GM19328 (cell line): Measurements from ENCODE around the gene ZNF254.
"Not testable (repeated sequence)": the region's sequence is repeated elsewhere in the genome, so short reads cannot be mapped to it uniquely, and the experiment has no call there.

Experiments used
- ATAC-seq: cut with Tn5 transposase; IDR thresholded peaks from one replicate; pipeline ENCODE4 v1.9.1; 2021; ENCODE audit warnings: mild to moderate bottlenecking, moderate library complexity; ENCODE audit not compliant: unreplicated experiment

Gene ZNF254

GRCh38 chr19:24086974-24087595, at the start of gene ZNF254:
TSS of gene ZNF254 (plus strand) at chr19:24087187. CDS start at chr19:24087308, 121 bp downstream.
- peak; percentile 99 for ATAC-seq

- ATAC-seq: no peak
Observed at GRCh38 chr19:24040621-24041020, 46.4 kb upstream of the ZNF254 start.

GRCh38 chr19:24041326-24041725, 45.7 kb upstream of the ZNF254 start:
- ATAC-seq: not testable (repeated sequence)

DNA sequence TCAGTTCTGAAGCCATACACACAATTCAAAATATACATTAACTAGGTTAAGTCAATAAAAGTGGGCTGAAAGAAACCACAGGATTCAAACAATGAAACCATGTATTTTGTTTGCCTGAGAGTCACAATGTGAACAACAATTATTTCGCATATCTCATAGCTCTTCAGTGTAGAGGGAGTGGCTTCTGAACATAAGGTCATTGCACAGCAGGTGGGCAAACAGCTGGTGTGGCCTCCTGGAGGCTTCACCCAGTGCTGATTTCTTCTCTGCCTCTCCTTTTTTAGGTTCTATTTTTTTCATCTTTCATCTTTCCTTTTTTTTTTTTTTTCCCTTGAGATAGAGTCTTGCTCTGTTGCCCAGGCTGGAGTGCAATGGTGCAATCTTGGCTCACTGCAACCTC, 40.4 kb upstream of the ZNF254 start:
- no peak for ATAC-seq

- no peak for ATAC-seq
Observed at GRCh38 chr19:24048261-24048660, 38.7 kb upstream of the ZNF254 start.

- no peak for ATAC-seq
Observed at GRCh38 chr19:24049537-24049936, 37.5 kb upstream of the ZNF254 start.

GRCh38 chr19:24051516-24051915, 35.5 kb upstream of the ZNF254 start:
- no peak for ATAC-seq

DNA sequence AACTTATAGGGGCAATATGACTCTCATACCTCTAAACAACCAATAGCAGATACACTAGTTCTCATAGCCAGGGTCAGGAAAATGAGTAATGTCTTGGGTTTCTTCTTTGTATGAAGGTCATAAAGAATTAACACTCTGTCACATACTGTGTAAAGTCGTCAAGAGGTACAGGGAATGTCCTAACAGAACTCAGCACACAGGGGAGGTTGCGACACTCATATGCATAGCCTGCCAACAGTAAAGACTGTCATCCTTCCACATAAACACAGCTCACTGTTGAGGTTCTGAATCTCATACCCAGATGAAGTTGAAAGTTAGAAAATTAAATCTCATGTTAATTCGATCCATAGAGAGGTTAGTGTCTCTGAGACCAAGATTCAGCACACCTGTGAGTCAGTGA, 34.2 kb upstream of the ZNF254 start:
- ATAC-seq: no peak

- ATAC-seq: no peak
Observed at GRCh38 chr19:24053601-24054000, 33.4 kb upstream of the ZNF254 start.

DNA sequence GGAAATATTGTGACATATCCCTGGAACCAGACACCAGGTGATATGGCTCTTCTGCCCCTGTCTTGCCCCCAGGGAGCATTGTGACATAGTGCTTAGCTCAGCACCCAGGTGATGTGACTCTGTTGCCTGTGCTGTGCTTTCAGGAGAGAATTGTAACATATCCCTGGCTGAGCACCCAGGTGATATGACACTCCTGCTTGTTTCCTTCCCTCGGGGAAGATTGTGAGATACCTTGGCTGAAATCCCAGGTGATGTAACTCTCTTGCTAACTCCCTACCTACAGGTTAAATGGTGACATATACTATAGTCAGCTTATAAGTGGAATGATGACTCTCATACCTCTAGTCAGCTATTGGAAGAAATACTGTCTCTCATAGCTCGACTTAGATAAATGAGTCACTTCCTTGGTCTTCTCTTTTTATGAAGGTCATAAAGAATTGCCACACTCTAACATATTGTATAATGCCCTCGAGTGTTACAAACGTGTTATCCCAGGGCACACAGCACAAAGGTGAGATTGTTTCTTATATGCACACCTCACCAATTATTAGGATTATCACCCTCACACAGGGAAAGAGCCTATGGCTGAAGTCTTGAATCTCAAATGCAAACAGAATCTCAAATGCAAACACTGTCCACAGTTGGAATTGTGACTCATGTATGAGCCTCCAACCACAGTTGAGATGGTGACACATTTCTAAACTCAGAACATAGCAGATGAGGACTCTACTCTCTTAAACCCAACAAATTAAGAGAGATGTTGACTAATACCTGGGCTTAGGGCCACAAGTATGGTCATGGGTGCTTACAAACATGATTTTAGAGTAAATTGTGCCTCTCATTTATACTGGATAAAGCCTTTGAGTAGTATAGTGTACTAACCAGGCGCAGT, 32.7 kb upstream of the ZNF254 start:
- no peak for ATAC-seq

DNA sequence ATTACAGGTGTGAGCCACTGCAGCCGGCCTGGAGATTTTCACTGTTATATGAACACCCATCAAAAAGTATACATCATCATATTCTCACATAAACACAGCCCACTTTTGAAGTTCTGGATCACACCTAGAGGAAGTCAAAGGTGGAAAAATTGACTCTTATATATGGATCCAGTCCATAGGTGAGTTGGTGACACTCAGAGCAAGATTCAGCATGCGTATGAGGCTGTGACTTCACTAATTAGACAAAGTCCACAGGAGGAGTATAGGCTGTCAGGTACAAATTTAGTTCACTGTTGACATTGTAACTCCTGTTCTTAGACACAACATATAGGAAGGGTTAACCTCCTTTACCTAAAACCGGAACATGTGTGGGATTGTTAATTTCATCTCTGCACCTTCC, 31.4 kb upstream of the ZNF254 start:
- ATAC-seq: no peak

DNA sequence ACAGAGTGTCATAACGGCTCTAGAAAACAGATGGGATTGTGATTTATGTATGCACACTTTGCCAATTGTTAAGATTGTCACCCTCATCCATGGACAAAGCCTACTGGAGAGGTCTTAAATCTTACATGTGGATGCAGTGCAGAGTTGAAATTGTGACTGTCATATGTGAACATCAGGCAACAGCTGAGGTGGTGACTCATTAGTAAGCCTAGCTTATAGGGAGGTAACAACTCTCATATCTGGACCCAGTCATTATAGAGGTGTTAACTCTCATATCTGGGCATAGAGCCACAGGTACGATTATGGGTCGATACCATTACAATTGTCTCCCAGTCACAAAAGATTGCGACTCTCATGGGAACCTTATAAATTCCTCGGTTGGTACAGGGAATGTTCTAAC, 29.8 kb upstream of the ZNF254 start:
- no peak for ATAC-seq

DNA sequence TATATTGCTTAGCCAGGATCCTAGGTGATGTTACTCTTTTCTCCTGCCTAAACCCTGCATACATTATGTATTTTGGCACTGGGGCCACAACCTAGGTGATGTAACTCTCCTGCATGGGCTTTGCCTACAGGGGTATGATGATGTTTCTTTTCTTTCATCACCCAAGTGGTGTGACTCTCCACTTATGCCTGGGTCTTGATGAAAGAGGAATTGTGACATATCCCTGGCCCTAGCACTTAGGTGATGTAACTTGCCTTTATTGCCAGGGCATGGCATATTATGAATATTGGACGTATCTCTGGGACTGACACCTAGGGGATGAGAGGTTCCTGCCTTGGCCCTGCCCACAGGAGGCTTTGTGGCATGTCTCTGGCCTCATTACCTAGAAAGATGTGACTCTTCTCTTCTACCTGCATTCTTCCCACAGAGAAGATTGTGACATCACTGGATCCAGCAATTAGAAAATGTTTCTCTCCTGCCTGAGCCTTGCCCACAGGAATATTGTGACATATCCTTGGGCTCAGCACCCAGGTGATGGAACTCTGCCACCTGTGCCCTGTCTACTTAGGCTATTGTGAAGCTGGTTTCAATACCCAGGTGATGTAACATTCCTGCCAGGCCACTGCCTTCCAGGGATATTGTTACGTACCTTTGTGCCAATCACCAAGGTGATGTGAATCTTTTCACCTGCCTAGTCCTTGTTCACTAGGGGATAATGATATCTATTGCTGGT, 27.3 kb upstream of the ZNF254 start:
- ATAC-seq: no peak

GRCh38 chr19:24060687-24061356, 26.2 kb upstream of the ZNF254 start:
- no peak for ATAC-seq

DNA sequence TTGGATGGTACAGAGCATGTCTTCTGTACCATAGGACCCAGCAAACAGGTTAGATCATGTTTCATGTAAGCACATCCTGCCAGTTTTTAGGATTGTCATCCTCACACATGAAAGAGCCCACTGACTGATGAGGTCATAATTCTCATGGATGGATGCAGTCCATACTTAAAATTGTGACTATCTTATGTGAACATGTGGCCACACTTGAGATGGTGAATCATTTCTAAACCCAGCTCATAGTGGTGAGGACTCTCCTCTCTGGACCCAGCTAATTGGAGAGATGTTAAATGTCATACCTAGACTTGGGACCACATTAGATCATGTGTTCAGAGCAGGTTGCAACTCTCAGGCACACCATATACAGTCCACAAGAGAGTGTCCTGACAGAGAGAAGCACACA, 24.8 kb upstream of the ZNF254 start:
- ATAC-seq: no peak

- no peak for ATAC-seq
Observed at GRCh38 chr19:24063295-24063694, 23.7 kb upstream of the ZNF254 start.

GRCh38 chr19:24064175-24064574, 22.8 kb upstream of the ZNF254 start:
- no peak for ATAC-seq

- no peak for ATAC-seq
Observed at GRCh38 chr19:24065243-24065642, 21.7 kb upstream of the ZNF254 start.

- no peak for ATAC-seq
Observed at GRCh38 chr19:24065865-24066604, 21.0 kb upstream of the ZNF254 start.

GRCh38 chr19:24069905-24070657, 16.9 kb upstream of the ZNF254 start:
- no peak for ATAC-seq
